Stimulated activated CD4-positive, alpha-beta T cell treated with anti-CD3 and anti-CD28 coated beads, Interleukin-15, amount 100 ng/mL, for 48 hours (primary cell): Measurements from ENCODE around the gene ENO3.
A peak's percentile ranks its signal among the peaks of the same experiment; 100 is the strongest.

Source experiments
- DNase-seq, 2 donors: peaks; one replicate each; pipeline ENCODE4 v3.0.0-alpha.2; 2020; ENCODE audit warnings: low read depth in 2 of 2

Gene ENO3

GRCh38 chr17:4937553-4937952, 13.4 kb upstream of the ENO3 start:
- no peak for DNase-seq

- DNase-seq = no peak
These were observed 12.8 kb upstream of the ENO3 start for GRCh38 chr17:4938069-4938491.

- no peak for DNase-seq
These were observed 12.0 kb upstream of the ENO3 start for GRCh38 chr17:4938688-4939545.

GRCh38 chr17:4939546-4939795, 11.4 kb upstream of the ENO3 start:
- no peak for DNase-seq

- DNase-seq = peak; percentile 94 to 97
These were observed 10.9 kb upstream of the ENO3 start, which contains the start of the genes RNF167 and SLC25A11 for GRCh38 chr17:4939796-4940554. TSS of gene RNF167 (plus strand) at chr17:4940268. CDS start at chr17:4940910, 642 bp downstream. TSS of gene SLC25A11 (minus strand) at chr17:4940046. CDS start at chr17:4939910, 136 bp downstream.

- DNase-seq = no peak
These were observed 10.2 kb upstream of the ENO3 start for GRCh38 chr17:4940555-4941318.

GRCh38 chr17:4941319-4941610, 9.7 kb upstream of the ENO3 start:
- no peak for DNase-seq

GRCh38 chr17:4942760-4943508, 8.0 kb upstream of the ENO3 start:
- DNase-seq = no peak

GRCh38 chr17:4944163-4944553, 6.8 kb upstream of the ENO3 start:
- DNase-seq = peak in 1 of 2 donors; percentile 47

- no peak for DNase-seq
These were observed 6.3 kb upstream of the ENO3 start for GRCh38 chr17:4944554-4945175.

GRCh38 chr17:4945176-4945943, 5.6 kb upstream of the ENO3 start:
- DNase-seq = peak; percentile 78 to 86

- no peak for DNase-seq
These were observed 5.0 kb upstream of the ENO3 start for GRCh38 chr17:4945944-4946280.

- DNase-seq = no peak
These were observed 4.5 kb upstream of the ENO3 start for GRCh38 chr17:4946312-4946976.

GRCh38 chr17:4947010-4947410, 3.9 kb upstream of the ENO3 start:
- no peak for DNase-seq

- DNase-seq = peak in 1 of 2 donors; percentile 58
These were observed 3.3 kb upstream of the ENO3 start for GRCh38 chr17:4947411-4948165.

GRCh38 chr17:4948166-4948930, 2.6 kb upstream of the ENO3 start, which contains the start of gene PFN1:
TSS of gene PFN1 (minus strand) at chr17:4948530. CDS start at chr17:4948394, 136 bp downstream.
- DNase-seq = peak; percentile 85 to 90

- DNase-seq = peak; percentile 63 to 74
These were observed 2.0 kb upstream of the ENO3 start for GRCh38 chr17:4948931-4949320.

GRCh38 chr17:4949321-4950074, 1.4 kb upstream of the ENO3 start:
- DNase-seq = peak; percentile 68 to 69
